Measurements from ENCODE around the gene RAC2. TPM values are rescaled to one million over a fixed set of nuclear protein-coding genes. Genes with fewer than 3 reads are reported as not detected.
A peak's percentile ranks its signal among the peaks of the same experiment; 100 is the strongest.
"Not testable (repeated sequence)": the region's sequence is repeated elsewhere in the genome, so short reads cannot be mapped to it uniquely, and the experiment has no call there.

The RAC2 gene
- total and polyA plus RNA-seq, 5 experiments from 2014 or later, result 295 to 1,115 (median 740) TPM

DNA sequence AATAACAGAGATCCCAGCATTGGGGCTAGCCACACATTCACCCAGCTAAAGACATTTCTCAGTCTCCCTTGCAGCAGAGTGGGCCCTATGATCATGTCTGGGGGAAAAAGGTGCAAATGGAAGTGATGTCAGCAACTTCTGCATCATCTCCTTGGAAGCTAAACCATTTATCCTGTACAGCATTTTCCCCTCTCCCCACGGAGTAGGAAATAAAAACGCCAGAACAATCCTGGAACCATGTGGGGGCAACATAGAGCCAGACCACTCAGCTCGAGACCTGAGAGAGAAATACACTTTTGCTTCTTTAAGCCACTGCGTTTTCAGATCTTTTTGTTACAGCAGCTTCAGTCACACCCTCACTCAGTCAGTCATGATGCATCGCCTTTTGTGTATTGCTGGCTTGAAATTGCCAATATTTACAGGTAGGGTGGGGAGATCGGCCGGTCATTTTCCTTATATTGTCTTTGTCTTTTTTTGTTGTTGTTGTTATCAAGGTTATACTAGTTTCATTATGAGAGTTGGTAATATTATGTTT is 9.1 kb upstream of the RAC2 start:
- H3K4me3 Mint-ChIP-seq, result no peak overlapping the region
- H3K36me3 Mint-ChIP-seq, result no peaks in the 10 kb centered on the region
- peaks cover 0 to 1% (median 0%) of the 10 kb centered on the region in 5 donors for H3K27me3 Mint-ChIP-seq
- peaks cover 1 to 7% (median 5%) of the 10 kb centered on the region in 4 donors for H3K4me1 Mint-ChIP-seq
- POLR2A ChIA-PET, result interaction anchor here (1.1 to 27.3 kb wide), 5 partner anchors 9 to 42 kb away, joined by 3 to 1090 read pairs (median 6); partner anchors contain the start of genes RAC2 and SSTR3
- no peaks in the 10 kb centered on the region for H3K9me3 Mint-ChIP-seq
- peak overlapping the region in 1 of 10 donors; percentile 10 for H3K27ac Mint-ChIP-seq
- ATAC-seq (no peak), DNase-seq (no peak)

DNA sequence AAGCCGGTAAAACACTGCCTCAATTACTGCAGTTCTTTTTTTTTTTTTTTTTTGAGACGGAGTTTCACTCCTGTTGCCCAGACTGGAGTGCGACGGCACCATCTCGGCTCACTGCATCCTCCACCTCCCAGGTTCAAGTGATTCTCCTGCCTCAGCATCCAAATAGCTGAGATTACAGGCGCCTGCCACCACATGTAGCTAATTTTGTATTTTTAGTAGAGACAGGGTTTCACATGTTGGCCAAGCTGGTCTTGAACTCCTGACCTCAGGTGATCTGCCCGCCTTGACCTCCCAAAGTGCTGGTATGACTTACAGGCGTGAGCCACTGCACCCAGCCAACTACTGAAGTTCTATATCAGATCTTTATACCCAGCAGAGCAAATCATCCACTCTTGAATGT is 7.8 kb upstream of the RAC2 start:
- ATAC-seq, H3K27me3 Mint-ChIP-seq, H3K4me1 Mint-ChIP-seq, DNase-seq, H3K4me3 Mint-ChIP-seq, H3K9me3 Mint-ChIP-seq, H3K36me3 Mint-ChIP-seq, H3K27ac Mint-ChIP-seq: not testable (repeated sequence)
- POLR2A ChIA-PET, result interaction anchor here (1.0 to 27.3 kb wide), 5 partner anchors 8 to 53 kb away, joined by 3 to 1090 read pairs (median 6); partner anchors contain the start of genes RAC2 and SSTR3

DNA sequence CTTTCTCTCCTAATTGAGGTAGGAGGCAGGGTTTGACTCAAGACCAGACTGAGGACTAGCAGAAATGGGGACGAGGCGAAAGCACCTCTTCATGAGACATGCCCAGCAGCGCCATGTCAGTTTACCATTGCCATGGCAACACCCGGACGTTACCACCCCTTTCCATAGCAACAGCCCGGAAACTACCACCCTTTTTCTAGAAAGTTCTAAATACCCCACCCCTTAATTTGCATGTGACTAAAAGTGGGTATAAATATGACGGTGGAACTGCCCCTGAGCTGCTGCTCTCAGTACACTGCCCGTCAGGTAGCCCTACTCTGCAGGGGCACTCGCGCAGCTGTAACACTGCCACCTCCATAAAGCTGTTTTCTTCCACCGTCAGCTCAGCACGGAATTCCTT is 5.9 kb upstream of the RAC2 start:
- POLR2A ChIA-PET, result interaction anchor here (1.0 to 27.3 kb wide), 3 partner anchors 10 to 39 kb away, joined by 3 to 1090 read pairs (median 5); partner anchors contain the start of gene SSTR3
- H3K4me3 Mint-ChIP-seq, result no peak overlapping the region
- no peaks in the 10 kb centered on the region for H3K9me3 Mint-ChIP-seq
- no peak for DNase-seq
- no peaks in the 10 kb centered on the region for H3K27me3 Mint-ChIP-seq
- no peak overlapping the region for H3K27ac Mint-ChIP-seq
- peaks cover 0 to 13% (median 5%) of the 10 kb centered on the region in 4 donors for H3K4me1 Mint-ChIP-seq
- H3K36me3 Mint-ChIP-seq, result no peaks in the 10 kb centered on the region
- ATAC-seq, result no peak

DNA sequence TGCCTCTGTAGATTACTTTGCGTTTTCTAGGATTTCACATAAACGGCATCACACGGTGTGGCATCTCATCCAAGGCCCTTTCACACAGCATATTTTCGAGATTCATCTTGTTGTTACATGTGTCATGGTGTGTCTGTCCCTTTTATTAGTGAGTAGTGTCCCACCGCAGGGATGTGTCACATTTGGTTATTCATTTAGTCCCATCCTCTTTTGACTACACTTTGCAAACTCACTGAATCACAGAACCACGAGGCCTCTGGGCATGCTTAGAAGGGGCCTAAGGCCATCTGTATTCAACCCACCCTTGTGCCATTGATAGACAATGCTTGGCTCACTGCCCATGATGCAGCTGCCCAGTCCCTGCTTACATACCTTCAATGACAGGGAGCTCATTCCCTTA is 4.2 kb upstream of the RAC2 start:
- ATAC-seq (no peak), DNase-seq (no peak)
- H3K9me3 Mint-ChIP-seq, result no peaks in the 10 kb centered on the region
- no peak overlapping the region for H3K4me3 Mint-ChIP-seq
- H3K36me3 Mint-ChIP-seq, result no peaks in the 10 kb centered on the region
- H3K27ac Mint-ChIP-seq, result peak overlapping the region in 1 of 10 donors; percentile 79
- H3K4me1 Mint-ChIP-seq, result peaks cover 10 to 20% (median 15%) of the 10 kb centered on the region in 4 donors
- POLR2A ChIA-PET, result interaction anchor here (0.7 to 27.3 kb wide), 3 partner anchors 10 to 249 kb away, joined by 3 to 1090 read pairs (median 4); partner anchors contain the start of gene SSTR3
- no peaks in the 10 kb centered on the region for H3K27me3 Mint-ChIP-seq

DNA sequence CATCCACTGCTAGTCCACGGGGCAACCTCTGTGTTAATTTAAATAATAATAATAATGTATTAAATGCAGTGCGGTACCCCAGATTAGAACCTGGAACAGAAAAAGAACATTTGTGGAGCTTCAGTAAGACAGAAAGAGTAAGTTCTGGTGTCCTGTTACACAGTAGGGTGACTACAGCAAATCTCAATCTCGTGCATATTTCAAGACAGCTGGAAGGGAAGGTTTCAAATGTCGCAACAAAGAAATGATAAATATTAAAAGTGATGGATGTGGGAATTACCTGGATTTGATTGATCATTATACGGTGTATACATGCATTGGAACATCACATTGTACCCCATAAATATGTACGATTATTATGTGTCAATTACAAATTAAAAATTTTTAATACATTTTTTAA is 1.7 kb upstream of the RAC2 start:
- Mint-ChIP-seq H3K9me3 (no peaks in the 10 kb centered on the region), H3K27me3 (no peaks in the 10 kb centered on the region), H3K4me3 (peak overlapping the region in 1 of 10 donors; percentile 98), H3K36me3 (peaks cover 5 to 11% (median 10%) of the 10 kb centered on the region in 3 donors), H3K4me1 (peaks cover 18 to 35% (median 34%) of the 10 kb centered on the region in 4 donors), H3K27ac (peak overlapping the region in 6 of 10 donors; percentile 80 to 100 (median 98))
- ATAC-seq, result no peak
- POLR2A ChIA-PET, result interaction anchor here (0.6 to 27.3 kb wide), 10 partner anchors 14 to 240 kb away, joined by 4 to 1090 read pairs (median 16); partner anchors contain the start of genes MFNG and SSTR3
- DNase-seq, result no peak

DNA sequence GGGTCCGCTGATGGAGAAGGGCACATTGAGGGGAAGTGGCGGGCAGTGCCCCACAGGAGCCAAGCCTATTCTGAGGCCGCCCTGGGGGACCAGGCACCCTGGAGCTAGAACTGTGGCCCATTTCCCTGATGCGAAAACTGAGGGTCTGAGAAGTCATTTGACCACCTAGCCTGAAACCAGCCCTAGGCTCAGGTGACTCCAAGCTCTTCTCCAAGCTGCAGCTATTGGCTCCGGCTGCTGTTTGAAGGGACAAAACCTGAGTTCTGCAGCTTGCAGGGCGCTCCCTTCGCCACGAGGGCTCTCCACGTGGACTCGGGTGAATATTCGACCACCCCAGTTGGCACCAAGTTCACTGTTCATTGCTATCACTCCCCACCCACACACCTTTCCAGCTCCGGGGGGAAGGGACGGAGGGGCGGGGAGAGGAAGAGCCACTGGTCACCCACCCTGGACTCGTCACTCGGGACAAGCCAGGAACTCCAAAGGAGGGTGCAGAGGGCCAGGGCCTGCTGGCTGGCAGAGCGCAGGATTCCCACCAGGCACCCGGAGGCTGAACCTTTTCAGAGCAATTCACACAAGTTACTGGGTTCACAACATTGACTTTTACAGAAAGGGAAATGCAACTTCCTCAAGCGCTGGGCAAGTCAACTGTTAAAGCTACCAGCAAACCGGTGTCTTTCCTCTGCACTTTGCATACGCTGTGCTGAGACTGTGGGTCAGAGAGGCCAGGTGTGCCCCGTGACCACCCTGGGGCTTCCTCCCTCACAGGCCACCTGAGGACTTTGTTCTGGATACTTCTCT is 1.1 kb upstream of the RAC2 start:
- Mint-ChIP-seq H3K4me3 (peak overlapping the region; percentile 80 to 99 (median 98)), H3K4me1 (peaks cover 24 to 41% (median 40%) of the 10 kb centered on the region in 4 donors), H3K36me3 (peaks cover 9 to 17% (median 14%) of the 10 kb centered on the region in 3 donors), H3K27me3 (no peaks in the 10 kb centered on the region), H3K27ac (peak overlapping the region; percentile 68 to 100 (median 98)), H3K9me3 (no peaks in the 10 kb centered on the region)
- ATAC-seq (no peak), DNase-seq (peak in 1 of 10 donors; percentile 35)
- POLR2A ChIA-PET, result interaction anchor here (0.5 to 27.3 kb wide), 17 partner anchors 8 to 820 kb away, joined by 3 to 1090 read pairs (median 10); partner anchors contain the start of genes GGA1, IL2RB, MFNG and SSTR3

DNA sequence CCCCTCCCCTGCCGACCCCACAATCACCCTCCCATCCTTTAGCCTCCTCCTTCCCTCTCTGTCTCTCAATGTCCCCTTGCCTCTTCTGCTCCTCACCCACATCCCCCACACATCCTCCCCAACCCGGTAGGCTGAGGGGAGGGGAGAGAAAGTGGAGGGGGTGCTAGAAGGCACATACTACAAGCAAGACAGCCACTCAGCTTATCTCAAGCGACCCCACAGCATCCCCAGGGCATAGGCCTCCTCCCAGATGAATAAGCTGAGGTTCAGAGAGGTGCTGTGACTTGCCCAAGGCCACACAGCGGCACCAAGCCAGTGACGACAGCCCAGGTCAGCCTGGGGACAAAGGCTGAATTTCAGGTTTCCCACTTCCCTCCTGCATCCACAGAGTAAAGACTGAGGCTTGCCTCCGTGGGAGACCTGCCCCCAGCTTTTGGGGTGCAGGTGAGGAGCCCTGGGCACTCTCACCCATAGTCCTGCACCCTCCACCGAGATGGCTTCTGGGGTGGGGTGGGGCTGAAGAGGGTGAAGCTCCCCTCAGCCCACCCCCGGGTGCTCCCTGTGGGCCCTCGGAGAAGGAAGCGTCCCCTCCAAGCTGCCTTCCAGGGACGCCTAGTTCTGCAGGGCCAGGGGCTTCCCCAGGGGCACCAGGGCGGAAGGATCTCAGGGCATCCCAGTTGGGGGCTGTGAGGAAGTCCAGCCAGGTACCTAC is 511 bp downstream of the RAC2 start:
- Mint-ChIP-seq H3K27me3 (no peaks in the 10 kb centered on the region), H3K36me3 (peaks cover 9 to 25% (median 14%) of the 10 kb centered on the region in 3 donors), H3K4me1 (peaks cover 31 to 56% (median 55%) of the 10 kb centered on the region in 4 donors), H3K4me3 (peak overlapping the region; percentile 80 to 99 (median 98)), H3K9me3 (no peaks in the 10 kb centered on the region), H3K27ac (peak overlapping the region; percentile 68 to 100 (median 98))
- DNase-seq, result peak in 1 of 10 donors; percentile 31
- peak; percentile 2 to 6 for ATAC-seq
- POLR2A ChIA-PET, result interaction anchor here (0.7 to 27.3 kb wide), 20 partner anchors 9 to 365 kb away, joined by 3 to 1090 read pairs (median 8); partner anchors contain the start of genes GGA1, IL2RB, MFNG and SSTR3

DNA sequence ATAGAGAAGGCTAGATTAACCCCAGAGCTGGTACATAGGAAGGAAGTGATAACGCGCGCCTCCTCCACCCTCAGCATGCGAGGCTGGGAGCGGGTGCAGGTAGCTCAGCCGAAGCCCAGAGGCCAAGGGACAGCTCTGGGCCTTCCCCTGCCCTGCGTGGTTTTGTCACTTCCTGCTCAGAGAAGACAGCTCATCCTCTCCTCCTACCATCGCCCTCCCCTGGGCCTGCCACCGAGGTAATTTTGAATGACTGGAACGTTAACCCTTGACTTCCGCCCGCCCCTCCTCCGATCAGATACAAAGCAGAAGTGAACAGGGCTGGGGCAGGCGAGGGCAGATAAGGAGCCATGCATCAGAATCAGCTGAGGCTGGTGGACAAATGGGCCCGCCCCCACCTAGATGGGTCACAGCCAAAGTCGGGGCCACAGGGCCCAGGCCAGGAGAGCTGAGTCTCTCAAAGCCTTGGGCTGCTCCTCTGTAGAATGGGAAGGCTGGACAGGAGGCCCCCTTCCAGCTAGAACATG is 1.6 kb downstream of the RAC2 start:
- H3K36me3 Mint-ChIP-seq, result peaks cover 9 to 35% (median 20%) of the 10 kb centered on the region in 3 donors
- H3K27ac Mint-ChIP-seq, result peak overlapping the region; percentile 86 to 100 (median 98)
- POLR2A ChIA-PET, result interaction anchor here (0.5 to 27.3 kb wide), 23 partner anchors 10 to 911 kb away, joined by 3 to 1090 read pairs (median 4); partner anchors contain the start of genes CYTH4, GGA1, IL2RB and MFNG
- peaks cover 40 to 67% (median 66%) of the 10 kb centered on the region in 4 donors for H3K4me1 Mint-ChIP-seq
- H3K4me3 Mint-ChIP-seq, result peak overlapping the region; percentile 80 to 99 (median 98)
- ATAC-seq (peak; percentile 63 to 73), DNase-seq (peak; percentile 60 to 95 (median 85))
- no peaks in the 10 kb centered on the region for H3K27me3 Mint-ChIP-seq
- H3K9me3 Mint-ChIP-seq, result no peaks in the 10 kb centered on the region

DNA sequence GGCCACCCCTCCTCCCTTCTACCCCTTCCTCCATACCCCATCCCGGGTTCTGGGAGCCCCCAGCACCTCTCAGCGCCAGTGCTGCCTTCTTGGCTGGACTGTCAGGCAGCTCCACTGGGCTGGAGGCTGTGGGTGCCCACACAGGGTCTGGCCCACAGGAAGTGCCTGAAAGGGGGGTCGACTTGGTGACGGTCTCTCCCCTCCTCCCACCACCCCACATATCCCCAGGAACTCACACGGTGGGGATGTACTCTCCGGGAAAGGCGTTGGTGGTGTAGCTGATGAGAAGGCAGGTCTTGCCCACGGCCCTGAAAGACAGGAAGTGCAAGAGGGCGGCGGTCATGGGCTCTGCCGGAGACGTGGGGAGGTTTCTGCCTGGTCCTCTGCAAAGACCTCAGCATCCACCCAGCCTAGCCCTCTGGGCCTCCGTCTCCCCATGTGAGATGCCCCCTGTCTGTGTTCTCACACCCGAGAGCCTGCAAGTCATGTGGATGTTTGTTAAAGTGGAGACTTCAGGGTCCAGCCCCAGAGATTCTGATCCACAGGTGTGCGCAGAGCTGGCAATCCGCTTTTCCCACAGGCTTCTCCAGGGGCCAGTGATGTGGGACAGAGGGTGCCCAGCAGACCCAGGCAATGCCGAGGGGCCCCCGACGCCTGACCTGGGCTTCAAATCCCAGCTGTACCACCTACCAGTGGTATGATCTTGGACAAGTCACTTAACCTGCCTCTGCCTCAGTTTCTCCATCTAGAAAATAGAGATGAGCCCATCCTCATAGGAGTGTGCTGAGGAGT is 2.5 kb downstream of the RAC2 start:
- H3K36me3 Mint-ChIP-seq, result peaks cover 9 to 43% (median 23%) of the 10 kb centered on the region in 3 donors
- H3K4me1 Mint-ChIP-seq, result peaks cover 44 to 75% (median 73%) of the 10 kb centered on the region in 4 donors
- DNase-seq, result peak in 1 of 10 donors; percentile 47
- no peak for ATAC-seq
- POLR2A ChIA-PET, result interaction anchor here (0.5 to 27.3 kb wide), 28 partner anchors 10 to 910 kb away, joined by 3 to 1090 read pairs (median 4); partner anchors contain the start of genes CYTH4, GGA1, IL2RB and MFNG
- H3K27me3 Mint-ChIP-seq, result no peaks in the 10 kb centered on the region
- peak overlapping the region; percentile 80 to 99 (median 98) for H3K4me3 Mint-ChIP-seq
- no peaks in the 10 kb centered on the region for H3K9me3 Mint-ChIP-seq
- peak overlapping the region; percentile 86 to 100 (median 98) for H3K27ac Mint-ChIP-seq

DNA sequence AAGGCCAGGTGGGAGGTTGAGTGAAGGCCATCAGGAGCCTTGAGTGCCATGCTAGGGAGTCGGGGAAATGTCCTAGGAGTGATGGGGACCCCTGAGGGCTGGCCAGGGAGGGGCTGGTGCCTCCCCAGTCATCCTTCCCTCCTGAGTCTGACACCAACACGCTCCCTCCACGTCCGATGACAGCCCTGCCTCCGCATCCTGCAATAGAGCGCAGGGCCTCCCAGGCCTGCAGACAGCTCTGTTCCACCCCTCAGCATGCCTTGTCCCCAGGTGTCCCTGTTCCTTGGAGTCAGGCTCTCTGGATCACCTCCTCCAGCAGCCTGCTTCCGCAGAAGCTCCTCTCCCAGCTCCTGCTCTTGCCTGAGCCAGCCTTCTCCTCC is 3.1 kb downstream of the RAC2 start:
- H3K36me3 Mint-ChIP-seq, result peaks cover 9 to 49% (median 29%) of the 10 kb centered on the region in 3 donors
- peak in 1 of 10 donors; percentile 35 for DNase-seq
- peaks cover 48 to 81% (median 80%) of the 10 kb centered on the region in 4 donors for H3K4me1 Mint-ChIP-seq
- POLR2A ChIA-PET, result interaction anchor here (1.0 to 27.3 kb wide), 9 partner anchors 9 to 395 kb away, joined by 3 to 1090 read pairs (median 6); partner anchors contain the start of genes IL2RB and SSTR3
- no peaks in the 10 kb centered on the region for H3K9me3 Mint-ChIP-seq
- H3K27ac Mint-ChIP-seq, result peak overlapping the region; percentile 86 to 100 (median 98)
- no peak for ATAC-seq
- H3K27me3 Mint-ChIP-seq, result no peaks in the 10 kb centered on the region
- H3K4me3 Mint-ChIP-seq, result peak overlapping the region; percentile 80 to 99 (median 98)
